HG03457 (cell line): ENCODE results near the gene MARCHF3.
A peak's percentile ranks its signal among the peaks of the same experiment; 100 is the strongest.
"Not testable (repeated sequence)": the region's sequence is repeated elsewhere in the genome, so short reads cannot be mapped to it uniquely, and the experiment has no call there.

ENCODE experiments used
- ATAC-seq: cut with Tn5 transposase; IDR thresholded peaks from one replicate; pipeline ENCODE4 v1.9.1; 2021; ENCODE audit warnings: moderate number of reproducible peaks; ENCODE audit not compliant: unreplicated experiment

MARCHF3 gene

GRCh38 chr5:127051591-127051990, 21.2 kb upstream of the MARCHF3 start:
- no peak for ATAC-seq

- no peak for ATAC-seq
These were observed 16.1 kb upstream of the MARCHF3 start for GRCh38 chr5:127046343-127047072.

- no peak for ATAC-seq
These were observed 12.2 kb upstream of the MARCHF3 start for GRCh38 chr5:127042593-127042992.

GRCh38 chr5:127041571-127041970, 11.2 kb upstream of the MARCHF3 start:
- no peak for ATAC-seq

- ATAC-seq: no peak
These were observed 10.6 kb upstream of the MARCHF3 start for GRCh38 chr5:127040796-127041520.

GRCh38 chr5:127038550-127038949, 8.2 kb upstream of the MARCHF3 start:
- no peak for ATAC-seq

- no peak for ATAC-seq
These were observed 1.5 kb upstream of the MARCHF3 start for GRCh38 chr5:127031863-127032232.

- ATAC-seq: peak; percentile 12
These were observed 947 bp upstream of the MARCHF3 start for GRCh38 chr5:127031147-127031862.

GRCh38 chr5:127029581-127030258, 638 bp downstream of the MARCHF3 start:
- peak; percentile 12 for ATAC-seq

- no peak for ATAC-seq
These were observed 1.4 kb downstream of the MARCHF3 start for GRCh38 chr5:127028822-127029457.

- ATAC-seq: no peak
These were observed 2.8 kb downstream of the MARCHF3 start for GRCh38 chr5:127027539-127027938.

GRCh38 chr5:127026166-127026565, 4.2 kb downstream of the MARCHF3 start:
- ATAC-seq: no peak

GRCh38 chr5:127025467-127025866, 4.9 kb downstream of the MARCHF3 start:
- ATAC-seq: no peak

- ATAC-seq: no peak
These were observed 5.5 kb downstream of the MARCHF3 start for GRCh38 chr5:127024821-127025220.

- not testable (repeated sequence) for ATAC-seq
These were observed 6.7 kb downstream of the MARCHF3 start for GRCh38 chr5:127023552-127024191.

GRCh38 chr5:127022846-127023245, 7.5 kb downstream of the MARCHF3 start:
- ATAC-seq: no peak

- no peak for ATAC-seq
These were observed 10.4 kb downstream of the MARCHF3 start for GRCh38 chr5:127019928-127020327.

- not testable (repeated sequence) for ATAC-seq
These were observed 13.6 kb downstream of the MARCHF3 start for GRCh38 chr5:127016722-127017121.

- ATAC-seq: no peak
These were observed 14.6 kb downstream of the MARCHF3 start for GRCh38 chr5:127015716-127016115.

GRCh38 chr5:127014573-127014972, 15.8 kb downstream of the MARCHF3 start:
- no peak for ATAC-seq
